Measurements from ENCODE around the gene ODAD2.
"Not testable (repeated sequence)": the region's sequence is repeated elsewhere in the genome, so short reads cannot be mapped to it uniquely, and the experiment has no call there.

- not testable (repeated sequence) for TF ChIP-seq POU2F2 (IDR thresholded peaks at IDR 0.05; ENCODE audit: low read depth, low read length); POLR2A (IDR thresholded peaks at IDR 0.05; ENCODE audit: low read depth, low read length); TAF1 (IDR thresholded peaks at IDR 0.05; ENCODE audit: low read depth, low read length); PAX5 (IDR thresholded peaks at IDR 0.05; ENCODE audit: insufficient read depth, low read length, severe bottlenecking)
Measured at GRCh38 chr10:27899485-27899884, 99.4 kb downstream of the ODAD2 start.
